ENCODE data around the gene RPS3. TPM values are rescaled to one million over a fixed set of nuclear protein-coding genes. Genes with fewer than 3 reads are reported as not detected.

The RPS3 gene
- total and polyA plus RNA-seq, 9 of the 15 experiments (the other 6 are each of a cell fraction or from before 2014, with no cell fraction given): 2,700 to 5,771 (median 3,679) TPM

DNA sequence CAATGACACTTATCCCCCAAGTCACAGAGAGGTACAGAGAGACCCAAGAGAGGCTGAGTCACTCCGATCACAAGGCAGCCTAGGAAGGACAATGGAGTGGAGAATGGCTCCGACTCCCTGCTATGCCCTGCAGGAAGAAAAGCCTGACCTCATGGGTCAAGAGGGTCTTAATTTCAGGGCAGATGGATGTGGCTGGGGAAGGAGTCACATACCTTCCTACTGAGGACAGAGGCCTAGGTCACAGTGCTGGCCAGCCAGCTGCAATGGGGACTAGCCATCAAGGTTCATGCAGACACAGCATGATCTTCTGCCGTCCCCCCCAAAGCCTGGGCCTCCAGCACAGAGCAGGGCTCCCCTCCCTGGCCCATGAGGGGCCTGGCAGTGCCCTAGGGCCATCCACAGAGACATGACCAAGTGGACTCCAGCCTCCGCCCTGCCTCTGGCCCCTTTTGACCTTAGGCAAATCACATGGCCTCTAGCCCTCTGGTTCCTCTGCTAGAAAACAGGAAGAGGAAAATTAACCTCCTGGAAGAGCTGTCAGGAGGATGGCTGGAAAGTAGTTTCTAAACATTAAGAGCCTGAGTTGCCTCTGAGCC, 49.7 kb upstream of the RPS3 start:
- ATAC-seq: peak; percentile 16
- ChIA-PET CTCF (ENCODE audit: low intra/inter-chr PET ratio) (no interaction called here), POLR2A (interaction anchor here (0.5 to 1.3 kb wide), 10 partner anchors 9 to 886 kb away, joined by 3 to 5 read pairs (median 3); no protein-coding TSS in a partner anchor)
- peak overlapping the region; percentile 86 to 99 for H3K9ac ChIP-seq (ENCODE audit: insufficient read depth in 1 of 2, low read depth in 2 of 2, low read length in 2 of 2)
- peaks cover 1% of the 10 kb centered on the region; the same call in 1 of the 2 replicates for H4K20me1 ChIP-seq (replicated peaks; ENCODE audit: control insufficient read depth, insufficient read depth, low read length)
- H3K36me3 ChIP-seq (ENCODE audit: control insufficient read depth, insufficient read depth, low read length): peaks cover 24% of the 10 kb centered on the region; the same call in 1 of the 3 replicates
- peaks cover 62% of the 10 kb centered on the region for H3K79me2 ChIP-seq (ENCODE audit: control insufficient read depth, insufficient read depth, low read length)
- H3K4me1 ChIP-seq (replicated peaks in 1 of 2; ENCODE audit: control insufficient read depth in 2 of 2, insufficient read depth in 2 of 2, low read length in 2 of 2): peaks cover 46 to 66% of the 10 kb centered on the region in 2 experiments
- WGBS (ENCODE audit: insufficient coverage, low coverage, missing lambda C conversion rate): 52% methylated on average over 4 of the region's 4 CpGs
- DNase-seq (ENCODE audit: extremely low read depth in 1 of 4, low spot score in 3 of 4): peak in 3 of 4 experiments; percentile 20 to 70 (median 44)
- in situ Hi-C loops (cut with MboI) (no loop called here), intact Hi-C loops (cut with micrococcal nuclease) (no loop called here)
- peak; percentile 79 for FAIRE-seq
- H3K4me3 ChIP-seq: no peak overlapping the region; the same call in 1 of the 2 replicates
- peak overlapping the region; percentile 100 for H3K4me2 ChIP-seq (ENCODE audit: insufficient read depth, low read length)
- H3K27me3 ChIP-seq (ENCODE audit: control insufficient read depth in 2 of 2, insufficient read depth in 2 of 2, low read length in 2 of 2): no peaks in the 10 kb centered on the region
- BruUV-seq (replicated peaks): no TSS peak
- no peak overlapping the region for H2AFZ ChIP-seq (ENCODE audit: low read depth, low read length)
- peak overlapping the region; percentile 81 for H3K27ac ChIP-seq (ENCODE audit: extremely low read depth, low read depth, low read length)
- H3K9me3 ChIP-seq (replicated peaks; ENCODE audit: control insufficient read depth, insufficient read depth, low read depth, low read length): no peaks in the 10 kb centered on the region
- no peaks in the 10 kb centered on the region for H3K9me1 ChIP-seq (ENCODE audit: control insufficient read depth, insufficient read depth, low read length)
- TF ChIP-seq HIVEP1 (CRISPR knock-in tag; IDR thresholded peaks at IDR 0.05) (no peak), FOXK2 (conservative IDR thresholded peaks at IDR 0.05 in 1 of 2, IDR thresholded peaks at IDR 0.05 in 1 of 2; ENCODE audit: low read depth in 2 of 2) (0 out of 4 replicates have a peak, but pooled peaks of 1 of the 2 experiments have one; percentile 30), NR2C1 (IDR thresholded peaks at IDR 0.05) (peak; percentile 37; the same call in 1 of the 2 replicates), NR2C1 (tag; IDR thresholded peaks at IDR 0.05) (peak; percentile 65), CCNT2 (IDR thresholded peaks at IDR 0.05; ENCODE audit: borderline replicate concordance, extremely low read depth, insufficient read length, low read depth, low read length) (no peak), HNRNPL (IDR thresholded peaks at IDR 0.05; ENCODE audit: low read depth, low read length) (no peak), ZNF316 (IDR thresholded peaks at IDR 0.05) (0 out of 2 replicates have a peak, but pooled peaks have one; percentile 10)
- TF ChIP-seq, protein P1, sequence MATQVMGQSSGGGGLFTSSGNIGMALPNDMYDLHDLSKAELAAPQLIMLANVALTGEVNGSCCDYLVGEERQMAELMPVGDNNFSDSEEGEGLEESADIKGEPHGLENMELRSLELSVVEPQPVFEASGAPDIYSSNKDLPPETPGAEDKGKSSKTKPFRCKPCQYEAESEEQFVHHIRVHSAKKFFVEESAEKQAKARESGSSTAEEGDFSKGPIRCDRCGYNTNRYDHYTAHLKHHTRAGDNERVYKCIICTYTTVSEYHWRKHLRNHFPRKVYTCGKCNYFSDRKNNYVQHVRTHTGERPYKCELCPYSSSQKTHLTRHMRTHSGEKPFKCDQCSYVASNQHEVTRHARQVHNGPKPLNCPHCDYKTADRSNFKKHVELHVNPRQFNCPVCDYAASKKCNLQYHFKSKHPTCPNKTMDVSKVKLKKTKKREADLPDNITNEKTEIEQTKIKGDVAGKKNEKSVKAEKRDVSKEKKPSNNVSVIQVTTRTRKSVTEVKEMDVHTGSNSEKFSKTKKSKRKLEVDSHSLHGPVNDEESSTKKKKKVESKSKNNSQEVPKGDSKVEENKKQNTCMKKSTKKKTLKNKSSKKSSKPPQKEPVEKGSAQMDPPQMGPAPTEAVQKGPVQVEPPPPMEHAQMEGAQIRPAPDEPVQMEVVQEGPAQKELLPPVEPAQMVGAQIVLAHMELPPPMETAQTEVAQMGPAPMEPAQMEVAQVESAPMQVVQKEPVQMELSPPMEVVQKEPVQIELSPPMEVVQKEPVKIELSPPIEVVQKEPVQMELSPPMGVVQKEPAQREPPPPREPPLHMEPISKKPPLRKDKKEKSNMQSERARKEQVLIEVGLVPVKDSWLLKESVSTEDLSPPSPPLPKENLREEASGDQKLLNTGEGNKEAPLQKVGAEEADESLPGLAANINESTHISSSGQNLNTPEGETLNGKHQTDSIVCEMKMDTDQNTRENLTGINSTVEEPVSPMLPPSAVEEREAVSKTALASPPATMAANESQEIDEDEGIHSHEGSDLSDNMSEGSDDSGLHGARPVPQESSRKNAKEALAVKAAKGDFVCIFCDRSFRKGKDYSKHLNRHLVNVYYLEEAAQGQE (IDR thresholded peaks at IDR 0.05; ENCODE audit: borderline replicate concordance): no peak
- TF ChIP-seq, protein P1 (CRISPR knock-in tag; IDR thresholded peaks at IDR 0.05; ENCODE audit: low read depth): no peak
- TF ChIP-seq, protein P2, sequence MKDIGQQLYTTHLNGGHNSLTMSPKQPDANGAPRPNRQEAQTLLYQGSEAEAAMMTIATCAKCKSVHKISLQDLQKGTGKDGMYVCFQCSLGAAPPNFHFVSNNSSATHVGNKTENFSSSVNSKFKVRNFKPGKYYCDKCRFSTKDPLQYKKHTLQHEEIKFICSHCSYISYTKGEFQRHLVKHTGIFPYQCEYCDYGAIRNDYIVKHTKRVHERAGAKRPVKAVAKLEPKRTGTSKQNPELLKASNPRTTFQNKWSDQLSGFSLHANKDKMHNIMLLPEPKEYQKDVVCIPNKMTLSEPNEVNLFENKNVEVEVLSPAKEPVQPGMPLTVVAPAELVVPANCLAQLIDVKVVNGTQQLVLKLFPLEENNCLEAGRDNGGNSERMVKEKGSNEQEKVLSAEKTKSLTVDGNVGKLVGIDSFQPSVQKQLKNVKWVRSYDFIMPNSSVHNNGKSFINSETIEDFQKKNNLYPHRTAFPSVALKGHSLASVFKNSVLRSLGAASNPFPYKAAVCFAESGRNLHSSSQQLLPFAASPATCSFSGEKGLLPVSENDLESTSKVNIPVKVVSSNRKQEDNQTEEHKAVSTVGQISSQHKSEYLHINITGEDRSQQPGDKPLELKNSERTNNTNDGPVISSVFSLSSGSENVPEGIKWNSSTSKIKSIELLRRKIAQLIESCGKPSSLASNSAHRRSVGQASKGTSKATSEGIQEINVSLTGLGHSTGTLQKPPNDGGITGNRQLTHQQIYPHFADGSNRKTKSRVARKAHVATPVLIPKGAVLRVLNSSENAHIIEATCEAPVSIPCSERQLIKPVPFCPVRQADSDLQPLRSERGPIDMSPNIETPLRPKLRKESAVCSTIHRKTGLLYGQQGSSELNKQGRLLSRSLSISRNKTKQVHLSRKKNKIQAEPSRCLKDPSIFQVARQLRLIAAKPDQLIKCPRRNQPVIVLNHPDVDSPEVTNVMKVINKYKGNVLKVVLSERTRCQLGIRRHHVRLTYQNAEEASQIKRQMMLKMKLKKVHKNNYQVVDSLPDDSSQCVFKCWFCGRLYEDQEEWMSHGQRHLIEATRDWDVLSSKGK (CRISPR knock-in tag; IDR thresholded peaks at IDR 0.05): no peak

Data from K562 (cell line).